ENCODE measurements around the gene GRK7.

- TF ChIP-seq SUZ12 (IDR thresholded peaks at IDR 0.05; ENCODE audit: extremely low read depth, insufficient read depth, insufficient read length) (no peak), ZNF274 (IDR thresholded peaks at IDR 0.05; ENCODE audit: low read depth, low read length) (no peak)
These were observed 19.3 kb downstream of the GRK7 start for GRCh38 chr3:141782386-141782932.
